Endothelial cell of umbilical vein (primary cell): ENCODE results near the gene LYRM1.

ENCODE experiments used
- CTCF ChIP-seq, 2 donors: IDR thresholded peaks; 1 replicate in 1 of 2; 2 replicates in 1 of 2; pipeline ENCODE4 v1.5.1; 2011; ENCODE audit warnings: low read length in 2 of 2, mild to moderate bottlenecking in 2 of 2, moderate library complexity in 2 of 2, control low read depth in 1 of 2, inconsistent platforms in 1 of 2, low read depth in 1 of 2; ENCODE audit not compliant: insufficient read depth in 1 of 2; ENCODE audit errors: extremely low read depth in 1 of 2
- EZH2 ChIP-seq: IDR thresholded peaks from 2 replicates; pipeline ENCODE4 v1.6.1; 2012; ENCODE audit warnings: borderline replicate concordance, low read depth, mild to moderate bottlenecking, moderate library complexity, low read length, inconsistent platforms; ENCODE audit not compliant: severe bottlenecking
- GATA2 ChIP-seq: IDR thresholded peaks from 2 replicates; pipeline ENCODE4 v1.7.0; 2011; ENCODE audit warnings: low read depth, mild to moderate bottlenecking, moderate library complexity, mixed read lengths, low read length; ENCODE audit not compliant: insufficient read length, insufficient read depth
- JUN ChIP-seq: IDR thresholded peaks from 2 replicates; pipeline ENCODE4 v1.6.1; 2011; ENCODE audit warnings: borderline replicate concordance, low read depth; ENCODE audit not compliant: insufficient read length, insufficient read depth
- MAX ChIP-seq: IDR thresholded peaks from 2 replicates; pipeline ENCODE4 v1.6.1; 2011; ENCODE audit not compliant: insufficient read depth, insufficient read length
- MYC ChIP-seq: IDR thresholded peaks from one replicate; pipeline ENCODE4 v1.6.1; 2011; ENCODE audit warnings: mild to moderate bottlenecking, low read depth, low read length
- POLR2A ChIP-seq: IDR thresholded peaks from 2 replicates; pipeline ENCODE4 v1.6.1; 2012; ENCODE audit warnings: low read depth, mild to moderate bottlenecking, control low read depth, low read length
- POLR2AphosphoS5 ChIP-seq: IDR thresholded peaks from 2 replicates; pipeline ENCODE4 v1.6.1; 2012; ENCODE audit warnings: low read depth, mild to moderate bottlenecking, control low read depth, low read length, moderate library complexity; ENCODE audit not compliant: insufficient read depth

GRCh38 chr16:20941636-20941926 lies 41.0 kb downstream of the LYRM1 start:
- TF ChIP-seq CTCF (IDR thresholded peaks at IDR 0.05; ENCODE audit: extremely low read depth in 1 of 2, insufficient read depth in 1 of 2, low read depth in 1 of 2, low read length in 2 of 2), result no peak
- no peak for TF ChIP-seq MYC
- no peak for TF ChIP-seq POLR2A
- TF ChIP-seq MAX, result no peak
- no peak for TF ChIP-seq EZH2
- no peak for TF ChIP-seq GATA2
- no peak for TF ChIP-seq POLR2AphosphoS5
- TF ChIP-seq JUN, result no peak
